GM23338 (cell line): ENCODE data around the gene MED7. TPM values are rescaled to one million over a fixed set of nuclear protein-coding genes. Genes with fewer than 3 reads are reported as not detected.

Experiments used
- ATAC-seq: fragments of 200-7000 bp; cut with Tn5 transposase; 3 replicates; pipeline ENCODE4 v1.9.1; 2020
- DNase-seq: peaks from one replicate; pipeline ENCODE4 v3.0.0-alpha.2; 2015; ENCODE audit warnings: low spot score
- H2AFZ ChIP-seq: fragments of 200-600 bp; sonication (generic); 2 replicates; pipeline ENCODE4 v1.8.0; 2016; ENCODE audit warnings: antibody characterized with exemption, mild to moderate bottlenecking, moderate library complexity
- H3F3A ChIP-seq: fragments of 200-600 bp; sonication (generic); replicated peaks from 2 replicates; pipeline ENCODE4 v1.8.0; 2017; ENCODE audit warnings: antibody characterized with exemption, mixed run types, low read depth
- H3K27ac ChIP-seq: fragments of 200-600 bp; sonication (generic); 2 replicates; pipeline ENCODE4 v1.6.1; 2016; ENCODE audit warnings: low read depth
- H3K27me3 ChIP-seq: fragments of 200-600 bp; sonication (generic); 2 replicates; pipeline ENCODE4 v1.8.0; 2016; ENCODE audit warnings: mild to moderate bottlenecking, mixed run types, moderate library complexity; ENCODE audit not compliant: insufficient read depth
- H3K36me3 ChIP-seq: fragments of 200-600 bp; sonication (generic); 2 replicates; pipeline ENCODE4 v1.8.0; 2016; ENCODE audit warnings: mild to moderate bottlenecking; ENCODE audit not compliant: insufficient read depth
- H3K4me1 ChIP-seq: fragments of 200-600 bp; sonication (generic); 2 replicates; pipeline ENCODE4 v1.8.0; 2016; ENCODE audit warnings: mild to moderate bottlenecking, moderate library complexity; ENCODE audit not compliant: insufficient read depth
- H3K4me2 ChIP-seq: fragments of 200-600 bp; sonication (generic); 2 replicates; pipeline ENCODE4 v1.7.1; 2017; ENCODE audit warnings: mixed run types
- H3K4me3 ChIP-seq: fragments of 200-600 bp; sonication (generic); 2 replicates; pipeline ENCODE4 v1.6.1; 2016; ENCODE audit warnings: mixed run types
- H3K79me2 ChIP-seq: fragments of 200-600 bp; sonication (generic); replicated peaks from 2 replicates; pipeline ENCODE4 v1.8.0; 2017; ENCODE audit warnings: mild to moderate bottlenecking; ENCODE audit not compliant: insufficient read depth
- H3K9me2 ChIP-seq: fragments of 200-600 bp; sonication (generic); 2 replicates; pipeline ENCODE4 v1.8.0; 2017; ENCODE audit not compliant: insufficient read depth
- H4K20me1 ChIP-seq: fragments of 200-600 bp; sonication (generic); replicated peaks from 2 replicates; pipeline ENCODE4 v1.8.0; 2017; ENCODE audit warnings: mild to moderate bottlenecking; ENCODE audit not compliant: insufficient read depth
- H3K27ac Mint-ChIP-seq: 2 replicates; pipeline ENCODE4 v1.8.0; 2020; ENCODE audit warnings: inconsistent platforms, mild to moderate bottlenecking, moderate library complexity, mixed read lengths
- H3K27me3 Mint-ChIP-seq: 3 replicates; pipeline ENCODE4 v1.8.0; 2022; ENCODE audit warnings: low read depth, mild to moderate bottlenecking, moderate library complexity, mixed read lengths, inconsistent platforms; ENCODE audit not compliant: insufficient read depth, poor library complexity
- H3K36me3 Mint-ChIP-seq: 3 replicates; pipeline ENCODE4 v1.8.0; 2021; ENCODE audit warnings: low read depth, mild to moderate bottlenecking, inconsistent platforms, moderate library complexity, mixed read lengths
- H3K4me1 Mint-ChIP-seq: 3 replicates; pipeline ENCODE4 v1.8.0; 2020; ENCODE audit warnings: mild to moderate bottlenecking, inconsistent platforms, mixed read lengths
- H3K4me3 Mint-ChIP-seq: 3 replicates; pipeline ENCODE4 v1.8.0; 2021; ENCODE audit warnings: moderate library complexity, mild to moderate bottlenecking, inconsistent platforms, mixed read lengths
- H3K9me3 Mint-ChIP-seq: 3 replicates; pipeline ENCODE4 v1.8.0; 2020; ENCODE audit warnings: moderate library complexity, mild to moderate bottlenecking, inconsistent platforms, mixed read lengths
- CREB1 ChIP-seq: fragments of 250-450 bp; sonication (Bioruptor Pico); IDR thresholded peaks from 2 replicates; pipeline ENCODE4 v1.5.0; 2020; ENCODE audit warnings: low read depth, mild to moderate bottlenecking, moderate library complexity
- CTCF ChIP-seq, 2 experiments: fragments of 200-600 bp in 1 of 2; sonication (generic) in 1 of 2; conservative IDR thresholded peaks; 2 replicates each; pipeline versions ENCODE4 v1.5.1 to v1.6.1; 2016 to 2017; ENCODE audit warnings: antibody characterized with exemption in 2 of 2, low read depth in 2 of 2, mild to moderate bottlenecking in 2 of 2, moderate library complexity in 1 of 2
- EZH2 ChIP-seq: fragments of 200-600 bp; sonication (generic); IDR thresholded peaks from one replicate; pipeline ENCODE4 v1.8.0; 2017; ENCODE audit warnings: antibody characterized with exemption, mild to moderate bottlenecking, low read depth; ENCODE audit not compliant: unreplicated experiment
- JUNB ChIP-seq: IDR thresholded peaks from one replicate; pipeline ENCODE4 v1.6.1; 2016; ENCODE audit warnings: antibody characterized with exemption; ENCODE audit not compliant: unreplicated experiment
- REST ChIP-seq: IDR thresholded peaks from one replicate; pipeline ENCODE4 v1.6.1; 2018; ENCODE audit warnings: antibody characterized with exemption; ENCODE audit not compliant: unreplicated experiment
- polyA plus RNA-seq: library from polyadenylated mRNA; unstranded; fragments of >200 nt; fragmentation: Nextera tagmentation; extraction: Ambion mirVana; gene quantifications from 2 replicates; pipeline ENCODE4 v1.2.1, GENCODE V29; 2016
- total RNA-seq: library from RNA; depleted of rRNA; stranded (reverse); fragments of >200 nt; shearing (Covaris generic); gene quantifications from 2 replicates; pipeline ENCODE4 v1.2.3, GENCODE V29; 2014
- TF ChIP-seq, protein P1 (sequence below): fragments of 250-450 bp; sonication (Bioruptor Pico); IDR thresholded peaks from 2 replicates; pipeline ENCODE4 v1.5.0; 2020; ENCODE audit warnings: mild to moderate bottlenecking, moderate library complexity

Gene MED7
- total and polyA plus RNA-seq, 2 experiments from 2014 or later: 9.7 to 34.4 TPM

DNA sequence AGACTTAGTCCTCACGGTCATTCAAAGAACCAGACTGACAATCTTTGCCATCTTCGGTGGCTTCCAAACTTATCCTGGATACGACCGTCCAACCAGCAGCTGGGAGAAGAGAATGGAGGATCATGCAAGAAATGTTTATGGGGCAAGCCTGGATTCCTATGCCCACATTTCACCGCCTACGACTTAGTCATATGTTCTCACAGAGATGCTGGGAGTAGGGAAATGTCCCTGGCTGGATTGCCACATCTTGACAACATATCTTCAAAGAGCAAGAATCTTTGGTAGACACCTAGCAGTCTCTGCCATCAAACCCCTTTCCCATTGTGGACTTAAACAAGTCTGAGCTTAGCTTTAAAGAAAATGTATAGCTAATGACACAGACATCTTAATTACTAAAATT, 5.0 kb downstream of the MED7 start:
- peaks cover 1% of the 10 kb centered on the region for H3K27me3 Mint-ChIP-seq
- Histone ChIP-seq H2AFZ (no peak overlapping the region), H3K27me3 (no peaks in the 10 kb centered on the region), H3F3A (no peaks in the 10 kb centered on the region), H3K79me2 (peaks cover 36% of the 10 kb centered on the region), H4K20me1 (0 out of 2 replicates have a peak, but pooled peaks cover 2% of the 10 kb centered on the region), H3K36me3 (peaks cover 5% of the 10 kb centered on the region), H3K27ac (no peak overlapping the region), H3K4me3 (no peak overlapping the region), H3K4me1 (no peaks in the 10 kb centered on the region; the same call in 1 of the 2 replicates), H3K4me2 (no peak overlapping the region), H3K9me2 (no peaks in the 10 kb centered on the region)
- ATAC-seq (no peak), DNase-seq (no peak)
- H3K9me3 Mint-ChIP-seq: no peaks in the 10 kb centered on the region
- peaks cover 35% of the 10 kb centered on the region for H3K36me3 Mint-ChIP-seq
- H3K4me3 Mint-ChIP-seq: no peak overlapping the region
- TF ChIP-seq CREB1 (CRISPR knock-in tag): no peak
- TF ChIP-seq CTCF (conservative IDR thresholded peaks at IDR 0.05; ENCODE audit: low read depth in 2 of 2): no peak
- TF ChIP-seq, protein P1, sequence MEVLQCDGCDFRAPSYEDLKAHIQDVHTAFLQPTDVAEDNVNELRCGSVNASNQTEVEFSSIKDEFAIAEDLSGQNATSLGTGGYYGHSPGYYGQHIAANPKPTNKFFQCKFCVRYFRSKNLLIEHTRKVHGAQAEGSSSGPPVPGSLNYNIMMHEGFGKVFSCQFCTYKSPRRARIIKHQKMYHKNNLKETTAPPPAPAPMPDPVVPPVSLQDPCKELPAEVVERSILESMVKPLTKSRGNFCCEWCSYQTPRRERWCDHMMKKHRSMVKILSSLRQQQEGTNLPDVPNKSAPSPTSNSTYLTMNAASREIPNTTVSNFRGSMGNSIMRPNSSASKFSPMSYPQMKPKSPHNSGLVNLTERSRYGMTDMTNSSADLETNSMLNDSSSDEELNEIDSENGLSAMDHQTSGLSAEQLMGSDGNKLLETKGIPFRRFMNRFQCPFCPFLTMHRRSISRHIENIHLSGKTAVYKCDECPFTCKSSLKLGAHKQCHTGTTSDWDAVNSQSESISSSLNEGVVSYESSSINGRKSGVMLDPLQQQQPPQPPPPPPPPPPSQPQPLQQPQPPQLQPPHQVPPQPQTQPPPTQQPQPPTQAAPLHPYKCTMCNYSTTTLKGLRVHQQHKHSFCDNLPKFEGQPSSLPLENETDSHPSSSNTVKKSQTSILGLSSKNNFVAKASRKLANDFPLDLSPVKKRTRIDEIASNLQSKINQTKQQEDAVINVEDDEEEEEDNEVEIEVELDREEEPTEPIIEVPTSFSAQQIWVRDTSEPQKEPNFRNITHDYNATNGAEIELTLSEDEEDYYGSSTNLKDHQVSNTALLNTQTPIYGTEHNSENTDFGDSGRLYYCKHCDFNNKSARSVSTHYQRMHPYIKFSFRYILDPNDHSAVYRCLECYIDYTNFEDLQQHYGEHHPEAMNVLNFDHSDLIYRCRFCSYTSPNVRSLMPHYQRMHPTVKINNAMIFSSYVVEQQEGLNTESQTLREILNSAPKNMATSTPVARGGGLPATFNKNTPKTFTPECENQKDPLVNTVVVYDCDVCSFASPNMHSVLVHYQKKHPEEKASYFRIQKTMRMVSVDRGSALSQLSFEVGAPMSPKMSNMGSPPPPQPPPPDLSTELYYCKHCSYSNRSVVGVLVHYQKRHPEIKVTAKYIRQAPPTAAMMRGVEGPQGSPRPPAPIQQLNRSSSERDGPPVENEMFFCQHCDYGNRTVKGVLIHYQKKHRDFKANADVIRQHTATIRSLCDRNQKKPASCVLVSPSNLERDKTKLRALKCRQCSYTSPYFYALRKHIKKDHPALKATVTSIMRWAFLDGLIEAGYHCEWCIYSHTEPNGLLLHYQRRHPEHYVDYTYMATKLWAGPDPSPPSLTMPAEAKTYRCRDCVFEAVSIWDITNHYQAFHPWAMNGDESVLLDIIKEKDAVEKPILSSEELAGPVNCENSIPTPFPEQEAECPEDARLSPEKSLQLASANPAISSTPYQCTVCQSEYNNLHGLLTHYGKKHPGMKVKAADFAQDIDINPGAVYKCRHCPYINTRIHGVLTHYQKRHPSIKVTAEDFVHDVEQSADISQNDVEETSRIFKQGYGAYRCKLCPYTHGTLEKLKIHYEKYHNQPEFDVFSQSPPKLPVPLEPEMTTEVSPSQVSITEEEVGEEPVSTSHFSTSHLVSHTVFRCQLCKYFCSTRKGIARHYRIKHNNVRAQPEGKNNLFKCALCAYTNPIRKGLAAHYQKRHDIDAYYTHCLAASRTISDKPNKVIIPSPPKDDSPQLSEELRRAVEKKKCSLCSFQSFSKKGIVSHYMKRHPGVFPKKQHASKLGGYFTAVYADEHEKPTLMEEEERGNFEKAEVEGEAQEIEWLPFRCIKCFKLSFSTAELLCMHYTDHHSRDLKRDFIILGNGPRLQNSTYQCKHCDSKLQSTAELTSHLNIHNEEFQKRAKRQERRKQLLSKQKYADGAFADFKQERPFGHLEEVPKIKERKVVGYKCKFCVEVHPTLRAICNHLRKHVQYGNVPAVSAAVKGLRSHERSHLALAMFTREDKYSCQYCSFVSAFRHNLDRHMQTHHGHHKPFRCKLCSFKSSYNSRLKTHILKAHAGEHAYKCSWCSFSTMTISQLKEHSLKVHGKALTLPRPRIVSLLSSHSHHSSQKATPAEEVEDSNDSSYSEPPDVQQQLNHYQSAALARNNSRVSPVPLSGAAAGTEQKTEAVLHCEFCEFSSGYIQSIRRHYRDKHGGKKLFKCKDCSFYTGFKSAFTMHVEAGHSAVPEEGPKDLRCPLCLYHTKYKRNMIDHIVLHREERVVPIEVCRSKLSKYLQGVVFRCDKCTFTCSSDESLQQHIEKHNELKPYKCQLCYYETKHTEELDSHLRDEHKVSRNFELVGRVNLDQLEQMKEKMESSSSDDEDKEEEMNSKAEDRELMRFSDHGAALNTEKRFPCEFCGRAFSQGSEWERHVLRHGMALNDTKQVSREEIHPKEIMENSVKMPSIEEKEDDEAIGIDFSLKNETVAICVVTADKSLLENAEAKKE (CRISPR knock-in tag): no peak
- no peak for TF ChIP-seq REST
- TF ChIP-seq EZH2: no peak
- no peak for TF ChIP-seq JUNB
- H3K4me1 Mint-ChIP-seq: peaks cover 5% of the 10 kb centered on the region; the same call in 2 of the 3 replicates
- no peak overlapping the region for H3K27ac Mint-ChIP-seq
